ENCODE measurements around the gene GAS1.

DNA sequence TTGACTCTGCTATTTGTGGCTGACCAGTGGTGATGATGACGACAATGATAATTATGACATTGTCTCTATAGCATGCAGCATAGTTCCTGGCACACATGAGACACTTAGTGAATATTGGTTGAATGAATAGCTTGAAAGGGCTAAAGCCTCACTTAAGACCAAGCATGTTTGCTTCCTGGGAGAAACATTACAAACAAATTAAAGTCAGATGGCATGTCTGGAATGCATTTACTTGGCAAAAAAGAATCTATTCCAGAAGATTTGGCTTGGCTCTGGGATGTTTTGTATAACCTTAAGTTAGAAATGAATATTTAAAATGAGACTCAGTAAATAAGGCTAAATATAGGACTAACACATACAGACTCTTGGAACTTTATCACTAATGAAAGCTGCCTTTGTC, 21.6 kb downstream of the GAS1 start:
- TF ChIP-seq, protein P1, sequence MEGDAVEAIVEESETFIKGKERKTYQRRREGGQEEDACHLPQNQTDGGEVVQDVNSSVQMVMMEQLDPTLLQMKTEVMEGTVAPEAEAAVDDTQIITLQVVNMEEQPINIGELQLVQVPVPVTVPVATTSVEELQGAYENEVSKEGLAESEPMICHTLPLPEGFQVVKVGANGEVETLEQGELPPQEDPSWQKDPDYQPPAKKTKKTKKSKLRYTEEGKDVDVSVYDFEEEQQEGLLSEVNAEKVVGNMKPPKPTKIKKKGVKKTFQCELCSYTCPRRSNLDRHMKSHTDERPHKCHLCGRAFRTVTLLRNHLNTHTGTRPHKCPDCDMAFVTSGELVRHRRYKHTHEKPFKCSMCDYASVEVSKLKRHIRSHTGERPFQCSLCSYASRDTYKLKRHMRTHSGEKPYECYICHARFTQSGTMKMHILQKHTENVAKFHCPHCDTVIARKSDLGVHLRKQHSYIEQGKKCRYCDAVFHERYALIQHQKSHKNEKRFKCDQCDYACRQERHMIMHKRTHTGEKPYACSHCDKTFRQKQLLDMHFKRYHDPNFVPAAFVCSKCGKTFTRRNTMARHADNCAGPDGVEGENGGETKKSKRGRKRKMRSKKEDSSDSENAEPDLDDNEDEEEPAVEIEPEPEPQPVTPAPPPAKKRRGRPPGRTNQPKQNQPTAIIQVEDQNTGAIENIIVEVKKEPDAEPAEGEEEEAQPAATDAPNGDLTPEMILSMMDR (IDR thresholded peaks at IDR 0.05) = no peak
- TF ChIP-seq EP300 (IDR thresholded peaks at IDR 0.05) (no peak), POLR2A (IDR thresholded peaks at IDR 0.05) (no peak), POLR2AphosphoS5 (IDR thresholded peaks at IDR 0.05) (no peak)
